Colonic mucosa (tissue), 4 donors: ENCODE measurements around the gene DALRD3. TPM values are rescaled to one million over a fixed set of nuclear protein-coding genes. Genes with fewer than 3 reads are reported as not detected.

Experiments
- DNase-seq: peaks from one replicate; pipeline ENCODE4 v3.0.0-alpha.2; 2020
- H3K27ac ChIP-seq: fragments of 200-600 bp; one replicate; pipeline ENCODE4 v1.8.0; 2021
- H3K27me3 ChIP-seq: fragments of 200-600 bp; one replicate; pipeline ENCODE4 v1.8.0; 2021
- H3K36me3 ChIP-seq: fragments of 200-600 bp; one replicate; pipeline ENCODE4 v1.8.0; 2021
- H3K4me1 ChIP-seq: fragments of 200-600 bp; one replicate; pipeline ENCODE4 v1.8.0; 2021; ENCODE audit warnings: mild to moderate bottlenecking
- H3K4me3 ChIP-seq: fragments of 200-600 bp; one replicate; pipeline ENCODE4 v1.8.0; 2021
- H3K9ac ChIP-seq, 2 donors: one replicate each; pipeline ENCODE4 v1.7.0; 2013; ENCODE audit warnings: control low read depth in 2 of 2, low read depth in 2 of 2, low read length in 2 of 2
- H3K9me3 ChIP-seq: fragments of 200-600 bp; one replicate; pipeline ENCODE4 v1.8.0; 2021
- intact Hi-C: fragments of 100-400 bp; cut with DNase I; formaldehyde crosslinking; loops from one replicate; pipeline ENCODE4 v1.14.1; 2022
- total RNA-seq, 2 donors: library from RNA; stranded (reverse); fragmentation: NEBNext Ultra II Directional in 1 of 2; extraction: Animal tissue kit (Norgen Biotek cat#: 25700) in 1 of 2; gene quantifications; one replicate each; pipeline ENCODE4 v1.2.1, GENCODE V29; 2021
- TF ChIP-seq, protein P1 (sequence below): fragments of 200-600 bp; IDR thresholded peaks from one replicate; pipeline ENCODE4 v1.8.0; 2022; ENCODE audit warnings: antibody characterized with exemption, mild to moderate bottlenecking
- donor health status: healthy.
- donor health status: DM: no; HTN: no; CAD: no.
- donor health status: DM: no; HTN: no; CAD: no.

DALRD3 gene
- total RNA-seq, 2 donors from 2014 or later: 22.0 to 23.5 TPM

DNA sequence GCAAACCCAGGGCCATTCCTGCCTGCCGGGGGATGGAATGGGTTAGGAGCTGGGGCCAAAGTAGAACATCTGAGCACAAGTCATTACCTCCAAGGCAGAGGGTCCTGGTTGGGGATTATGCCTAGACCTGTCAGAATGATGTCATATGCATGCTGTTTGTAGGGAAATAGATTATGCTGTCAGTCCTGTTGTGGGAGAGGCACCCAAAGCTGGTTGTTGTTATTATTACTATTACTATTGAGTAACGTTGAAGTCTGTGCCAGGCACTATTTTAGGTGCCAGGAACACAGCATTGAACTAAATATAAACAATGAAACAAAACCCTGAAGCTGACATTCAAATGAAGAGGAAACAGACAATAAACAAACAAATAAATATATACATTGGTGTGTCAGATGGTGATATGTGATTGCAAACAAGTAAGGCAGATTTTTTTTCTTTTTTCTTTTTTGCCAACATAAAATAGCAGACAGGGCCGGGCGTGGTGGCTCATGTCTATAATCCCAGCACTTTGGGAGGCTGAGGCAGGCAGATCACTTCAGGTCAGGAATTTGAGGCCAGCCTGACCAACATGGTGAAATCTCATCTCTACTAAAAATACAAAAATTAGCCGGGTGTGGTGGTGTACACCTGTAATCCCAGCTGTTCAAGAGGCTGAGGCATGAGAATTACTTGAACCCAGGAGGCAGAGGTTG lies 26.4 kb downstream of the DALRD3 start:
- TF ChIP-seq, protein P1, sequence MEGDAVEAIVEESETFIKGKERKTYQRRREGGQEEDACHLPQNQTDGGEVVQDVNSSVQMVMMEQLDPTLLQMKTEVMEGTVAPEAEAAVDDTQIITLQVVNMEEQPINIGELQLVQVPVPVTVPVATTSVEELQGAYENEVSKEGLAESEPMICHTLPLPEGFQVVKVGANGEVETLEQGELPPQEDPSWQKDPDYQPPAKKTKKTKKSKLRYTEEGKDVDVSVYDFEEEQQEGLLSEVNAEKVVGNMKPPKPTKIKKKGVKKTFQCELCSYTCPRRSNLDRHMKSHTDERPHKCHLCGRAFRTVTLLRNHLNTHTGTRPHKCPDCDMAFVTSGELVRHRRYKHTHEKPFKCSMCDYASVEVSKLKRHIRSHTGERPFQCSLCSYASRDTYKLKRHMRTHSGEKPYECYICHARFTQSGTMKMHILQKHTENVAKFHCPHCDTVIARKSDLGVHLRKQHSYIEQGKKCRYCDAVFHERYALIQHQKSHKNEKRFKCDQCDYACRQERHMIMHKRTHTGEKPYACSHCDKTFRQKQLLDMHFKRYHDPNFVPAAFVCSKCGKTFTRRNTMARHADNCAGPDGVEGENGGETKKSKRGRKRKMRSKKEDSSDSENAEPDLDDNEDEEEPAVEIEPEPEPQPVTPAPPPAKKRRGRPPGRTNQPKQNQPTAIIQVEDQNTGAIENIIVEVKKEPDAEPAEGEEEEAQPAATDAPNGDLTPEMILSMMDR: no peak
- Histone ChIP-seq H3K36me3 (no peaks in the 10 kb centered on the region), H3K4me1 (peaks cover 16% of the 10 kb centered on the region), H3K9me3 (no peaks in the 10 kb centered on the region), H3K4me3 (no peak overlapping the region), H3K27me3 (no peaks in the 10 kb centered on the region), H3K27ac (no peak overlapping the region), H3K9ac (peak overlapping the region in 1 of 2 donors; percentile 88)
- DNase-seq: no peak
- intact Hi-C loops: no loop called here

DNA sequence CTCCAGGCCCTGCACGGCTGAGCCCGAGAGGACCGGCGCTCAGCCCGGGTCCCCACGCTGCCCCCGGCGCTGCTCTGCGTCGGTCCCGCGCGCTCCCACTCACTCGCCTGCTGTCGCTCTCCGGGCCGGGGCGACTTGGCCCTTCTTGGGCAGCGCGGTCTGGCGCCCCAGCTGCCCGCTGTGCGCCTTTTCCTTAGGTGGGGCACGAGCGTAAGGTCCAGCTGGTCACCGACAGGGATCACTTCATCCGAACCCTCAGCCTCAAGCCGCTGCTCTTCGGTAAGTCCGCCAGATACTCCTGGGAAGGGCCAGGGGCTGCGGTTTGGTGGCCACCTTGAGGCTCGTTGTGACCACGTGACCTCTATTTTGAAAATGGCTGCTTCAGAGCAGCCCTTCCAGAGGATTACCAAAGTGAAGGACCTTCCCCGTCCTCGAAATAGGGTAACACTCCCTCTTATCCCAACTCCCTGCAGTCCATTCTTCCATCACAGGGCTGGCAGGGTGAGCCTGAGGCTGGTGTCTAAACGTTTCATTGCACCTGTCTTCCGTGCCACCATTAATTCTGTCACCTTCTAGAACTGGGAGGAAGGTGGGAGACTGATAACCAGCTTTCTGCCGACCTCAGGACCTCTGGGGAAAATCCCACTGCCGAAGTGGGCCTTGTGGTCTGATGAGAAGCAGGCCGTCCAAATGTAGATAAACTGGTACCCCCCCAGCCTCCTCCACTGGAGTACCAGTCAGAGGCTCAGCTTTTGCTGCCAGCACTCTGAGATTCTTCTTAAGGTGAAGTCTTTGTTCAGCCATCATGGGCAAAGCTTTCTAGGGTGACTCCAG lies 27.5 kb downstream of the DALRD3 start:
- Histone ChIP-seq H3K27me3 (no peaks in the 10 kb centered on the region), H3K36me3 (no peaks in the 10 kb centered on the region), H3K27ac (peak overlapping the region; percentile 94), H3K4me3 (peak overlapping the region; percentile 99), H3K9ac (peak overlapping the region; percentile 88 to 96), H3K4me1 (peaks cover 16% of the 10 kb centered on the region), H3K9me3 (no peaks in the 10 kb centered on the region)
- DNase-seq: peak; percentile 64
- TF ChIP-seq, protein P1: no peak
- intact Hi-C loops: no loop called here

DNA sequence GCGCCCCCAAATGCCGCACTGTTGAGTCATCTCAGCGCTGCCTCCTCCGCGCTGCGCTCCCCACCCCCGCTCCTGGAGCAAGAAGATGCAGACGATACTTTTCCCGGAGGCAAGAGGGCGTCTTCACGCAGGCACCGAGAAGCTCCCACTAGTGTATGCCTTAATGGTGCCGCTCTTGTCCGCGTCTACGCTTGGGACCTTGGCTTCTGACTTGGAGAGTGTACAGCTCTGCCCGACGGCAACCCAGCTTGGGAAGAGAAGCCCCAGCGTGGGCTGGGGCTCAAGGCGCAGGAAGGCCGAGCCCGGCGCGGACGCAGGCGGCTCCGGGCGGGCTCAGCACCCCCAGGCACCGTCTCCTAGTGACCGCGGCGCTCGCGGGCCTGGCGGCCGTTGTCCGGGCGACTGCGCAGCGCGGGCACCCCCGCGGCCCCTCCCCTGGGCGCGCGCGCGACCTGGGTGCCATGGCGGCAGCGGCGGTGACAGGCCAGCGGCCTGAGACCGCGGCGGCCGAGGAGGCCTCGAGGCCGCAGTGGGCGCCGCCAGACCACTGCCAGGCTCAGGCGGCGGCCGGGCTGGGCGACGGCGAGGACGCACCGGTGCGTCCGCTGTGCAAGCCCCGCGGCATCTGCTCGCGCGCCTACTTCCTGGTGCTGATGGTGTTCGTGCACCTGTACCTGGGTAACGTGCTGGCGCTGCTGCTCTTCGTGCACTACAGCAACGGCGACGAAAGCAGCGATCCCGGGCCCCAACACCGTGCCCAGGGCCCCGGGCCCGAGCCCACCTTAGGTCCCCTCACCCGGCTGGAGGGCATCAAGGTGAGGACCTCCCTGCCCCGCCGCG lies 28.4 kb downstream of the DALRD3 start, which contains the start of gene P4HTM:
P4HTM (plus strand) TSS at position 446 of the 840 bp plus-strand sequence; CDS start at position 462, 16 bp downstream.
- Histone ChIP-seq H3K4me3 (peak within 1 kb of the TSS; percentile 99), H3K36me3 (no peaks in the 10 kb centered on the region), H3K4me1 (peaks cover 16% of the 10 kb centered on the region), H3K27me3 (no peaks in the 10 kb centered on the region), H3K9ac (peak within 1 kb of the TSS; percentile 88 to 96), H3K9me3 (no peaks in the 10 kb centered on the region), H3K27ac (peak within 1 kb of the TSS; percentile 94)
- TF ChIP-seq, protein P1: peak; percentile 23
- peak; percentile 90 for DNase-seq
- intact Hi-C loops: loop anchor here (5.0 to 10.0 kb wide), 2 partner anchors 105 to 457 kb away; partner anchors contain the start of gene QRICH1

DNA sequence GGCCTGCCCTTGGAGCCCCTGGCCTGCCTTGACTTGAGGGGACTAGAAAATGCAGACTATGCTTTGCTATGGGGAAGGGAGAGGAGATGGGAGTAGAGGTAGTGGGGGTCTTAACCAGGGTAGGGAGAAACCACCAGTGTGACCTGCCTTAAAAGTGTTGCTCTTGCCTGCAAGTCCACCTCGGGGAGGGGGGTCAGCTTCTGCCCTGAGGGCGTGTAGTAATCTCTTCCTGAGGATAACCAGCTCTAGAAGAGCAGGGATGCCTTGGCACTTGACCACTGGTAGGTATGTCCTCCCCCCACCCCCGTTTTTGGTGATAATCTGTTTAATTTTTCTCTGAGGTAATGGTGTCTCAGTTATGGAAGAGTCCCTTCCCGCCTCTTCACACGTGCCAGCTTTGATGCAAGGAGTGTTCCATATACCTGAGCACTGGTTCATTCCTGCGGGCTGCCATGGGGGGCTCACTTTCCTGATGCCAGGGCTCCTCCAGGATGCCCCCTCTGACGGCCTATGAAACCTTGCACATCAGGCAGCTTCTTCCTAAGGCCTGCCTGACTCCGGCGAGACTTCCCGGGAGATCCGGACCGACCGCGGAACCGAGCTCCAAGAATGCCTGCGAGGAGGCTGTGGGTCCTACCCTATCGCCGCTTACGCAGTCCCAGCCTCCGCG lies 29.1 kb downstream of the DALRD3 start:
- H3K9ac ChIP-seq: peak overlapping the region; percentile 88 to 96
- no peak for DNase-seq
- H3K4me3 ChIP-seq: peak overlapping the region; percentile 99
- H3K36me3 ChIP-seq: no peaks in the 10 kb centered on the region
- no peaks in the 10 kb centered on the region for H3K9me3 ChIP-seq
- H3K27ac ChIP-seq: peak overlapping the region; percentile 94
- peaks cover 16% of the 10 kb centered on the region for H3K4me1 ChIP-seq
- intact Hi-C loops: loop anchor here (5.0 to 10.0 kb wide), 2 partner anchors 106 to 458 kb away; partner anchors contain the start of gene QRICH1
- TF ChIP-seq, protein P1: no peak
- H3K27me3 ChIP-seq: no peaks in the 10 kb centered on the region
